GM13977 (cell line): Measurements from ENCODE around the gene BAHD1.

Source experiments
- DNase-seq: peaks from one replicate; pipeline ENCODE4 v3.0.0; 2012; ENCODE audit warnings: low spot score
- in situ Hi-C: fragments of 300-500 bp; cut with MboI; formaldehyde crosslinking; loops from one replicate; pipeline ENCODE4 v1.12.0; 2022; ENCODE audit warnings: low sequenced_read_pairs, low pct_unique_long_range_greater_than_20kb, mixed read lengths, inconsistent platforms; ENCODE audit not compliant: unreplicated experiment
- TF ChIP-seq, protein P1 (sequence below): IDR thresholded peaks from 2 replicates; pipeline ENCODE4 v1.5.1; 2012; ENCODE audit warnings: mild to moderate bottlenecking, control low read depth; ENCODE audit not compliant: insufficient read depth; ENCODE audit errors: extremely low read depth, missing control alignments

Gene BAHD1

GRCh38 chr15:40414816-40415215, 25.9 kb upstream of the BAHD1 start:
- DNase-seq = no peak
- TF ChIP-seq, protein P1, sequence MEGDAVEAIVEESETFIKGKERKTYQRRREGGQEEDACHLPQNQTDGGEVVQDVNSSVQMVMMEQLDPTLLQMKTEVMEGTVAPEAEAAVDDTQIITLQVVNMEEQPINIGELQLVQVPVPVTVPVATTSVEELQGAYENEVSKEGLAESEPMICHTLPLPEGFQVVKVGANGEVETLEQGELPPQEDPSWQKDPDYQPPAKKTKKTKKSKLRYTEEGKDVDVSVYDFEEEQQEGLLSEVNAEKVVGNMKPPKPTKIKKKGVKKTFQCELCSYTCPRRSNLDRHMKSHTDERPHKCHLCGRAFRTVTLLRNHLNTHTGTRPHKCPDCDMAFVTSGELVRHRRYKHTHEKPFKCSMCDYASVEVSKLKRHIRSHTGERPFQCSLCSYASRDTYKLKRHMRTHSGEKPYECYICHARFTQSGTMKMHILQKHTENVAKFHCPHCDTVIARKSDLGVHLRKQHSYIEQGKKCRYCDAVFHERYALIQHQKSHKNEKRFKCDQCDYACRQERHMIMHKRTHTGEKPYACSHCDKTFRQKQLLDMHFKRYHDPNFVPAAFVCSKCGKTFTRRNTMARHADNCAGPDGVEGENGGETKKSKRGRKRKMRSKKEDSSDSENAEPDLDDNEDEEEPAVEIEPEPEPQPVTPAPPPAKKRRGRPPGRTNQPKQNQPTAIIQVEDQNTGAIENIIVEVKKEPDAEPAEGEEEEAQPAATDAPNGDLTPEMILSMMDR = no peak
- in situ Hi-C loops = loop anchor here (25.0 kb wide), 1 partner anchor 378 kb away; the partner anchor contains the start of gene SRP14

- DNase-seq = no peak
- in situ Hi-C loops = loop anchor here (25.0 kb wide), 1 partner anchor 378 kb away; the partner anchor contains the start of gene SRP14
- TF ChIP-seq, protein P1 = no peak
Observed at GRCh38 chr15:40415226-40415625, 25.5 kb upstream of the BAHD1 start.

GRCh38 chr15:40416056-40416455, 24.7 kb upstream of the BAHD1 start:
- DNase-seq = no peak
- in situ Hi-C loops = loop anchor here (25.0 kb wide), 1 partner anchor 379 kb away; the partner anchor contains the start of gene SRP14
- TF ChIP-seq, protein P1 = no peak

DNA sequence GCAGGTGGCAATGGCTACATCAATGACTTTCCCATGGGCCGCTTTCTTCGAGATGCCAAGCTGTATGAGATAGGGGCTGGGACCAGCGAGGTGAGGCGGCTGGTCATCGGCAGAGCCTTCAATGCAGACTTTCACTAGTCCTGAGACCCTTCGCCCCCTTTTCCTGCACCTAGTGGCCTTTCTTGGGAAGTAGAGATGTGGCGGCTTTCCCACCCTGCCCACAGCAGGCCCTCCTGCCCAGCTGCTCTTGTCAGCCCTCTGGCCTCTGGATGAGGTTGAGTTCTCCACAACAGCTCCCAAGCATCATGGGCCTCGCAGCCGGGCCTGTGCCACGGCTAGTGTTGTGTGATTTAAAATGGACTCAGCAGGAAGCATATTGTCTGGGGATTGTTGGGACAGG, 22.6 kb upstream of the BAHD1 start:
- DNase-seq = no peak
- TF ChIP-seq, protein P1 = no peak
- in situ Hi-C loops = loop anchor here (25.0 kb wide), 1 partner anchor 381 kb away; the partner anchor contains the start of gene SRP14

- in situ Hi-C loops = loop anchor here (5.0 to 25.0 kb wide), 2 partner anchors 83 to 383 kb away; partner anchors contain the start of gene SRP14
- TF ChIP-seq, protein P1 = no peak
- no peak for DNase-seq
Observed at GRCh38 chr15:40420071-40420713, 20.6 kb upstream of the BAHD1 start.

GRCh38 chr15:40420793-40421192, 20.0 kb upstream of the BAHD1 start:
- TF ChIP-seq, protein P1 = no peak
- in situ Hi-C loops = loop anchor here (5.0 to 25.0 kb wide), 2 partner anchors 83 to 383 kb away; partner anchors contain the start of gene SRP14
- no peak for DNase-seq
